HG03354 (cell line): ENCODE measurements around the gene AGBL4.
A peak's percentile ranks its signal among the peaks of the same experiment; 100 is the strongest.

ENCODE experiments used
- ATAC-seq: cut with Tn5 transposase; IDR thresholded peaks from one replicate; pipeline ENCODE4 v1.9.1; 2021; ENCODE audit warnings: mild to moderate bottlenecking; ENCODE audit not compliant: unreplicated experiment, poor library complexity, severe bottlenecking

The AGBL4 gene

DNA sequence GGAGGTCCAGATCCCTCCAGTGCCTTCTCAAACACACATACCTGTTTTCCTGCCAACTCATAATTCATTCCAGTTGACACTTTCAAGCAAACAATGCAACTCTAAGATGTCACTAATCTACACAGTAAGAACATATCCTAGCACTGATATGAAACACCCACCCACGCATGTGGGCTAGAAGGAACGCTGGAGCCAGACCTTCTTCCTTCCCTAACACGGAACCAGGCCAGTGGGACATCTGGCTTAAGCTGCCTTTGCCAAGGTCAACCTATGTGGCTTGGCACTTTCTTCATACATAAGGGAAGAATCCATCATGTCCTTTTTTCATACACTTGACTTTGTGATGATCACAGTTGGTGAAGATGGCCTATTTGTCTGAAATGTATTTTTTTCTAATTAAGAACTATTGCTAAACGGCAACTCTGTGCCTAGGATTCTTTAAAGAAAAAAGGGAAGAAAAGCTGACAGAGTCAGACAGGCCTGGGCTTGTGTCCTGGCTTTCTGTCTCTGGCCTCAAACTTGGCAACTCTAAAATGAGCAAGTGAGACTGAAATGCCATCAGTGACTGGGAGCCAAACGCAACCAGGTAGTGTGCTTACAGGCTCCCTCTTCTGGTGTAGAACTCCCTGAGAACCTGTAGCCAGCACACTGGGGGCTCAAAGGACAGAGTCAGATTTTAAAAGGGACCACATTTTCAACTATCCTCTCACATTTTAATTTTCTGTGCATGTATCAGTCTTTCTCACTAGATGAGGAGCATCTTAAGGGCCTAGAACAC is 1154.4 kb downstream of the AGBL4 start:
- no peak for ATAC-seq

DNA sequence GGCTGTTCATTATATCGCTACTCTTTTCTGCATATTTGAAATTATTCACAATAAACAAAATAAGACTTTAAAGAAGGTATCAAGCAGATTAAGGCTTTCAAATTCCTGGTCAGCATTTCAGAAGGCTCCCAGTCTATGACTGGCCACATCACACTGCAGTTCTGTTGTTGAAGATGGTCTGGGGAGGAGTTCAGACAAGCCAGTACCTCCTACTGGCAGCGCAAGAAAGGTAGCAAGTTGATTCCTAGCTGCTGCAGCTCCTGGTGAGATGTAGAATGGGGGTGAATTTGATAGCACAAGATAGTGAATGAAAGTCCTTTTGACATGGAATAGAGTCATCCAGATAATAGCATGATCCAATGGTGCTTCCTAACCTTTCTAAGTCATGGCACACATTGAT is 1158.8 kb downstream of the AGBL4 start:
- ATAC-seq: no peak

GRCh38 chr1:48859456-48859855 is 1164.3 kb downstream of the AGBL4 start:
- no peak for ATAC-seq

DNA sequence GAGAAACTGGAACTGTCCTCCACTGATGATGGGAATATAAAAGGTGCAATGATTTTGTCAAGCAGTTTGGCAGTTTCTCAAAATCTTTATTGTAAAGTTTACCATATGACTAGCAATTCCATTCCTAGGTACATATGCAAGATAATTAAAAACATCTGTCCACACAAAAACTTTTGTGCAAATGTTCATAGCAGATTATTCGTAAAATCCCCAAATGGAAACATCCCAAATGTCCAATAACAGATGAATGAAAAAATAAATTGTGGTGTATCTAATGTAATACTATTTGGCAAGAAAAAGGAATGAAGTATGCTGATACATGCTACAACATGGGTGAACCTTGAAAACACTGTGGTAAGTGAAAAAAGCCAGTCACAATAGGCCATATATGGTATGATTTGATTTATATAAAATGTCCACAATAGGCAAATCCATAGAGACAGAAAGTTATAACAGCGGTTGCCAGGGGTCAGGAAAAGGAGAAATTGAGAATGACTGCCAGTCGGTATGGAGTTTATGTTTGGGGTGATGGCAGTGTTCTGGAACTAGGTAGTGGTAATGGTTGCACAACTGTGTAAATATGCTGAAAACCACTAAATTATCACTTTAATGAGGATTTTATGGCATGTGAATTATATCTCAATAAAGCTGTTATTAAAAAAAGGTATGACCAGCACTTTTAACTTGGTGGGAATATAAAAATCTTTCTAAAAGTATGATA is 1165.4 kb downstream of the AGBL4 start:
- no peak for ATAC-seq

DNA sequence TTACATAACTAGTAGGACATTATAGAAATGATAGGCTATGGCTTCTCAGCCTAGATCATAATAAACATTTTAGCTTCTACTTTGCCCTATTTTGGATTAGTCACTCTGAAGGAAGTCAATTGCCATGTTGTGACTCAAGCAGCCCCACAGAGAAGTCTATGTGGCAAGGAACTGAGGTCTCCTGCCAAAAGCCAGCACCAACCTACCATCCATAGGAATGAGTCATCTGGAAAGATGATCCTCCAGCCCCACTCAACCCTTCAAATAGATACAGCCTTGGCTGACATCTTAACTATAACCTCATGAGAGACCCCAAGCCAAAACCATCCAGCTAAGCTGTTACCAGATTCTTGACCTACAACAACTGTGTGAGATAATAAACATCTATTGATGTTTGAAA is 1170.7 kb downstream of the AGBL4 start:
- ATAC-seq: no peak

DNA sequence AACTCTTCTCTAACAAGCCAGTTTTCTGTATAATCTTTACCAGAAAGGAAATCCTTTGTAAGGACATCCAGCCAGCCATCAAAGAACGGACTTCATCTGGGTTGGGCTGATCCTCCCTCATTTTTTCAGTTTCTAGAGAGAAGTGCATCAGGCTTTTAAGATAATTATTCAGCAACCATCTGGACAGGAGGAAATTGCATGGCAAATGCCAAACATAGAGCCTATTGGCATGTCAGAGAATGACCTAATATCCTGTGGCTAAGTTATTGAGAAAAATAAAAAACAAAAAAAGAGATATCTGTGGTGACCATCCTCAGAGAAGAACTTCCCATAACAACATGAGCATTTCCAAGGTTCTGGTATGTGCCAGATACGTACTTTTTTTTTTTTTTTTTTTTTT is 1172.1 kb downstream of the AGBL4 start:
- ATAC-seq: no peak

GRCh38 chr1:48848035-48848434 is 1175.7 kb downstream of the AGBL4 start:
- no peak for ATAC-seq

DNA sequence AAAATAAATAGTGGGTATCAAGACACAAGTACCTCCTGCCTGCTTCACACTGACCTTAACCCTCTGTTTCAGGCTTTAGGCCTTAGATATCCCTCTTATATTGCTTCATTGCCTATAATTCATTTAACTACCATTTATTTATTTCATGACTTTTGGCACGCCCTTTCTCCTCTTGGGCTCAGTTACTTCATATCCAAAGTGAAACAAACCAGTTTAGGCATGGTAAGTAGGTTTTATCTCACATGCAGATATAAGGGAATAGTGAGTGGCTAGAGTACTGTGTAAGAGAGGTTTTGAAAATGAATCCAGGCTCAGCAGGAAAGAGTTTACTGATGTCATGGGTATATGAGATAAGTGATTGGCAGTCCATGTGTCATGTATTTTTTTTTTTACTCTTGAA is 1177.3 kb downstream of the AGBL4 start:
- no peak for ATAC-seq

DNA sequence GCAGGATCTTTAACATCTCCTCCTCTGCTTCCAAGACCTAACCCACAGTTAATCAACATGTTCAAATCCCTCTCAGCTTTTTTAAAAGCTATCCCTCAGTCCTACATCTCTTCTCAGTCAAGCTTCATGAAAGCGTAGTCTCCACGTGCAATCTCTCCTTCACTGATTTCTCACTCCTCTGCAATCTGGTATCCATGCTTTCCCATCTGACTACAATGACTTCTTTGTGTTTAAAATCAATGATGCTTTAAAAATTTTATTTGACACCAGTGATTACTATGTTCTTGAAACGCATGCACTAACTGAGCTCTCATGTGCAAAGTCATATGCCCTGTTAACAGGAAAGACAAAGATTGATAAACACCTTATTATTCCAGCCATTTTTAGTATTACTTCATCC is 1179.6 kb downstream of the AGBL4 start:
- no peak for ATAC-seq

- ATAC-seq: no peak
Observed at GRCh38 chr1:48841966-48842365, 1181.8 kb downstream of the AGBL4 start.

GRCh38 chr1:48841461-48841860 is 1182.3 kb downstream of the AGBL4 start:
- ATAC-seq: no peak

DNA sequence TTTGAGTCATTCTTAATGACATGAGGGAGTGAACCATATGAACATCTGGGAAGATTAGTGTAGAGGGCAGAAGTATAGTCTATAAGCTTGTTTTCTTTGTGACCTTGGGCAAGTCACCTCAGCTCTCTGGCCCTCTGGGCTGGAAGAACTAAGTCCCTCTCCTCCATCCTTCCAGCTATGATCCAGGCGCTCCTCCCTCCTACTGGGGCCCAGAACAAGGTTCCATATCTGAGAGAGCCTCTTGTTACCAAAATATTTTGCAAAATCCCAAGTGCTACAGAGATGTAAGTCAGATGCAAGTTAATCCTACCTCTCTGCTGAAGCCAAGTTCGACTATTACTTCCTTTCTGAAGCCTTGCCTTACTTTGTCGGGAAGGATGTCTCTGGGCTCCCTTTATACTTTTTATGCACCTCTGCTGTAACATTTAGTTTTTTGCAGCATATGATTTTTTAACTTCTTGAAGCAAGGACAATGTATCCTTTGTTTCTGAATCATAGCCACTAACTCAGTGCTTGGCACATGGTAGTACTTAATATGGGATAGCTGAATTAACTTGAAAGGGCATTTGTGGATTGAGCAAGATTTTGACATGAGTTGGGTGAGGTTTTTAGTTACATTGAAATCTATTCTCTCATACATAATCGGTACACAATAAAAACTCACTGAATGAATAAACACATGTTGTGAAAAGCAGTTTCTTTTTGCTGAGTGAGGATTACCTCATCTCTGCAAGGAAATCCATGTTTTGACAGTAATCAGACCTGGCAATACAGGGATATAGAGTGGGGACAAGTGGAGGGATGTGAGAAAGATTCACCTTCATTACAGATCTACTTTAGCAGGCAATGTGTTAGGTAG is 1192.4 kb downstream of the AGBL4 start:
- ATAC-seq: no peak

- no peak for ATAC-seq
Observed at GRCh38 chr1:48830715-48831114, 1193.0 kb downstream of the AGBL4 start.

- no peak for ATAC-seq
Observed at GRCh38 chr1:48829446-48829845, 1194.3 kb downstream of the AGBL4 start.

- peak; percentile 52 for ATAC-seq
Observed at GRCh38 chr1:48823168-48823567, 1200.6 kb downstream of the AGBL4 start.

GRCh38 chr1:48820491-48820890 is 1203.3 kb downstream of the AGBL4 start:
- no peak for ATAC-seq

GRCh38 chr1:48817505-48818114 is 1206.1 kb downstream of the AGBL4 start:
- peak; percentile 89 for ATAC-seq

DNA sequence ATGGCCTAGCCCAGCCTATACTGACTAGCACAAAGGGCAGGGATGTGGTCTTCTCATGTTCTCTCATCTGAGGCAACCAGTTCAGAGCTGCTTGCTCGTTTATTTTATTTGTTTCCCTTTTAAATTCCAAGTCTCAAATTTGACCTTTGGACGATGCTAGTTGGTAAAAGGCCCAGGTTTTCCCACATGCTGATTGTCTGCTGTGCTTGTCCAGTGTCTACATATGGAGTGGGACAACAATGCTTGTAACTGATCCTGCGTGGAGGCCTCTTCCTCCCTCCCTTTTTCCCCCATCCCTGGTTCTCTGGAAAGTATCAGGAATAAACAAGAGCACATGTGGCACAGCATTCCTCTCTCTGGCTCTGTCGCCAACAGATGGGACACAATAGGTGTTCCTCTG is 1213.0 kb downstream of the AGBL4 start:
- ATAC-seq: no peak

DNA sequence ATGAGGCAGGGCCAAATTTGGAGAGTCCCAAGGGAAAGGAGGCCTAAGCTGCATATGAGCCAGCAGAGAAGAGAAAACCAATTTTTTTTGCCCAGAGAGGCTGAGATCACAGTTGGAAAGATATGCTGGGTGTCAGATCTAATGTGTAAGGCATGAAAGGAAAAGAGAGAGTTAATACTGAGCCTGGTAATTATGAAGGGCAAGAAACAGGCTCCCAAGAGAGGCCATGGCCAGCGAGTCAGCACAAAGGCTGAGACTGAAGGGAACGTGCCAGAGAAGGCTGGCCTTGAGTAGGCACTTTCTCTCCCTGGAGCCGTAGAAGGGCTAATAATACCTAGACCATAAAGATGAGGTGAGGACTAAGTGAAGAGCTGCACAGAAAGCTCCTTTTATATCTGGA is 1215.3 kb downstream of the AGBL4 start:
- no peak for ATAC-seq
